GM19395 (cell line): ENCODE data around the gene OR2AT4.
"Not testable (repeated sequence)": the region's sequence is repeated elsewhere in the genome, so short reads cannot be mapped to it uniquely, and the experiment has no call there.

Experiments
- ATAC-seq: cut with Tn5 transposase; IDR thresholded peaks from one replicate; pipeline ENCODE4 v1.9.1; 2021; ENCODE audit warnings: mild to moderate bottlenecking, moderate library complexity; ENCODE audit not compliant: unreplicated experiment

Gene OR2AT4

DNA sequence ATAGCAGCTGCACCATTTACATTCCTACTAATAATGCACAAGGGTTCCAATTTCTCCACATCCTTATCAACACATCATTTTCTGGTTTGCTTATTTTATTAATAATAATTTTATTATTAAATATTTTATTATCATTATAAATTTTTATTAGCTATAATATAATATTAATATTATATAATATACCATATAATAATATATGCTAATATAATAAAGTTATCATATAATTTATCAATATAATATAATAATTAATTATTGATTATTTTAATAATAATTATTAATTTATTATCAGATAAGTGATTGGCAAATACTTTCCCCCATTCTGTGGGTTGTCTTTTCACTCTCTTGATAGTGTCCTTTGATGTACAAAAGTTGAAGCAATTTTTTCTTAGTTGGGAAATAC lies 27.7 kb downstream of the OR2AT4 start:
- ATAC-seq = no peak

DNA sequence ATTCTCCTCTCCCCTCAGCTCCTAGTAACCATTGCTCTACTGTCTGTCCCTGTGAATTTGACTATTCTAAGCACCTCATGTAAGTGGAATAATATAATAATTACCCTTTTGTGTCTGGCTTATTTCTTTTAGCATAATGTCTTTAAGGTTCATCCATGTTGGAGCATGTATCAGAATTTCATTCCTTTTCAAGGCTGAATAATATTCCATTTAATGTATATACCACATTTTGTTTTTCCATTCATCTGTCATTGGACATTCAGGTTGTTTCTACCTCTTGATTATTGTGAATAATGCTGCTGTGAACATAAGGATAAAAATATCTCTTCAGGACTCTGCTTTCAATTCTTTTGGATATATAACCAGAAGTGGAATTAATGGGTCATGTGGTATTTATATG lies 28.1 kb downstream of the OR2AT4 start:
- ATAC-seq = no peak

DNA sequence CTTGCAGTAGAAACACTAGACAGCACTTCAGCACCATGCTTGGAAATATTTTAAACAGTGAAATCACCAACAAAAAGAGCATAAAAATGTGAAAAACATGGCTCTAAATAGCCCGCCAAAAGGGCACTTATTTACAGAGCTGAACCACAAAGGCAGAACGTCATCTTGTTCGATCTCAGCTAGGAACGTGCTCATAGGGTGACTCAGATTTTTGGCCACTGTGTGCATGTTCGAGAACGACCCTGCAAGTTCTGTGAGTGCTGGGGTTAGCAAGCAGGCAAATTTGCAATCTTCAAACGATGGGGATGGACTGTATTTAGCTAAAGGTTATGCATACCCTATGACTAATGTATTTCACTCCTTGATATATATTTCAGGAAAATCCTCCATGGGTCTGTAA lies 30.6 kb downstream of the OR2AT4 start:
- ATAC-seq = no peak

DNA sequence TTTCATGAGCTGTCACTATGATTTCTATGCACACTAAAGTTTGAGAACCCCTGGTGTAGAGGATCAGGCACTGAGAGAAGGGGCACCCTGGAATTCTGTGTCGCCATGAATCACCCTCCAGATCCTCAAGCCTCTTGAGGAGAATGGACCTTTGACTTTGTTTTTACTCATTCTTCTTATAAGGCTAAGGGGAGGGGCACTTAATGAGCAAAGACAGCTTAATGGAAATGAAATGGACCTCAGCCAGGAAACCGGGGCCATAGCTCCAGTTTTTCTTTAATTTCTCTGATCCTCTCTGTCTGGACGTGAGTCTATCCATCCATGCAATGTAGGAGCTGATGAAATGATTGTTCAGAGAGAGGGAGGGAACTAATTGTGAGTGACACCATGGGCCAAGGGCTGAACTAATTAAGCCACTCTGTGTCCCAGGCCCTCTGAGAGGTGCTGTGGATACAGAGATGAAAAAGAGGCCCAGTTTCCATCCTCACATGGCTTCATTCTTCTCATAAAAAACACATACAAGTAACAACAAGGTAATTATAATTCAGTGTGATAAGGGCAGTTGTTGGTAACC lies 32.8 kb downstream of the OR2AT4 start:
- ATAC-seq = no peak

DNA sequence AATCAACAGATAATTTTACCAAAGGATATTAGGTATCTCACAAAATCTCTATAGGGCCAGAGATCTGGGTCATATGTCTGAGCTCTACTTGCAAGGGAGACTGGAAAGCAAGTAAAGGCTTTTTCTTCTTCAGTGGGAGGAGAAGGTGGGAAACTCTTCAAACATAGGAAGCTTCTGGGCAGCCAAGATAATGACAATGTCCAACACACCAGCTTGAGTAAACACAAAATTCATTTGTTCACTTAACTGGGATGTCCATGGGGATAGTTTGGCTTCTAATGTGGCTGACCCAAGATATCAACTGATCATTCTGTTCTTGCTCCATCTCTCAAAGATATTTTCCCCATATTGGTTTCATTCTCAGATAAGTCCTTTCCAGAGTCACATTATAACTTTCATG lies 37.4 kb downstream of the OR2AT4 start:
- no peak for ATAC-seq

DNA sequence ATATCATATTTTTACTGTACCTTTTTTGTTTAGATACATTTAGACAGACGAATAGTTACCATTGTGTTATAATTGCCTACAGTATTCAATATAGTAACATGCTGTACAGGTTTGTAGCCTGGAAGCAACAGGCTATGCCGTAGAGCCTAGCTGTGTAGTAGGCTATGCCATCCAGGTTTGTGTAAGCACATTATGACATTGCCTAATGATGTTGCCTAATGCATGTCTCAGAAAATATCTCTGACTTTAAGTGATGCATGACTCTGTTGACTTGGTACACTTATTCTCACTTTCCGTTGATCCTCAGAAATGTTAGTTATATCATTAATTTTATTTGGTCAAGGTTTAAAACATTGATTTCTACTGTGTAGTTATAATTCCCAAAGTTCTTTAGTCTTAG lies 39.9 kb downstream of the OR2AT4 start:
- no peak for ATAC-seq

DNA sequence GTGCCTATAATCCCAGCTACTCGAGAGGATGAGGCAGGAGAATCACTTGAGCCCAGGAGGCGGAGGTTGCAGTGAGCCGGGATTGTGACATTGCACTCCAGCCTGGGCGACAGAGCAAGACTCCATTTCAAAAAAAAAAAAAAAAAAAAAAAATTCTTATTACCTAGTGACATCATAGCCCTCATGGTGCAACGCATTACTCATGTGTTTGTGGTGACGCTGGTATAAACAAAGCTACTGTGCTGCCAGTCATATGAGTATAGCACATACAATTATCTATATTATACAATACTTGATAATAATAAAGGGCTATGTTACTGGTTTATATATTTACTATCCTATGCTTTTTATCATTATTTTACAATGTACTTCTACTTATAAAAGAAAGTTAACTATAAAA lies 41.2 kb downstream of the OR2AT4 start:
- no peak for ATAC-seq

DNA sequence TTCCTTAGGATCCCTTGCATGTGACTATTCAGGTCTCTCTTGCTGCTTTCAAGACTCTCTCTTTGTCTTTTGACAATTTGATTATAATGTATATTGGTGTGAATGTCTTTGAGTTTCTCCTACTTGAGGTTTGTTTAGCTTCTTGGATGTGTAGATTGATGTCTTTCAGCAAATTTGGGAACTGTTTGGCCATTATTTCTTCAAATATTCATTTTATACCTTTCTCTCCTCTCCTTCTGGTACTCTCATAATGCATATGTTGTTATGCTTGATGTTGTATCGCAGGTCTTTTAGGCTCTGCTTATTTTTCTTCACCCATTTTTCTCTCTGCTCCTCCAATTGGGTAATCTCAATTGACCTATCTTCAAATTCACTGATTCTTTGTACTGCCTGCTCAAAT lies 44.2 kb downstream of the OR2AT4 start:
- ATAC-seq = no peak

DNA sequence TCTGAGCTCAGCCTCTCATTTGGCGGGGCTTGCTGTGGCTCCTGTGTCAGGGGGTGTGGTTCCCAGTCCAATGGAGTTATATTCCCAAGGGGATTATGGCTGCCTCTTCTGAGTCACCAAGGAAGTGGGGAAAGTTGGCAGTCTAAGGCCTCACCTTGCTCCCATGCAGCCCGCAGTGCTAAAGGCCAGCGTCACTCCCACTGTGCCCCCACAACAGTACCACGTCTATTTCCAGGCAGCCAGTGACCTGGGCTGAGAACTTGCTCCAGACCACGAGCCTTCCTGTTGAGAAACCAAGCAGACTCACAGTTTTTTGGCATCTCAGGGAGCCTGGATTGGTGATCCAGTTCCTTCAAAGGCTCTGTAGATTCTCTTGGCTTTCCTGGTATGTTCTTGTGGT lies 45.6 kb downstream of the OR2AT4 start:
- no peak for ATAC-seq

DNA sequence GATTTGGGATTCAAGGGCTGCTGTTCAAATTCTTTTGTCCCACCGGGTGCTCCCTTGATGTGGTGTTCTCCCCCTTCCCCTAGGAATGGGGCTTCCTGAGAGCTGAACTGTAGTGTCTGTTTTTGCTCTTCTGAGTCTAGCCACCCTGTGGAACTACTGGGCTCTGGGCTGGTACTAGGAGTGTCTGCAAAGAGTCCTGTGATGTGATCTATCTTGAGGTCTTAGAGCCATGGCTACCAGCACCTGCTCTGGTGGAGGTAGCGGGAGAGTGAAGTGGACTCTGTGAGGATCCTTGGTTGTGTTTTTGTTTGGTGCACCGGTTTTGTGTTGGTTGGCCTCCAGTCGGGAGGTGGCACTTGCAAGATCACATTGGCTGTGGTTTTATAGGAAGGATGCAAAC lies 46.2 kb downstream of the OR2AT4 start:
- ATAC-seq = no peak

DNA sequence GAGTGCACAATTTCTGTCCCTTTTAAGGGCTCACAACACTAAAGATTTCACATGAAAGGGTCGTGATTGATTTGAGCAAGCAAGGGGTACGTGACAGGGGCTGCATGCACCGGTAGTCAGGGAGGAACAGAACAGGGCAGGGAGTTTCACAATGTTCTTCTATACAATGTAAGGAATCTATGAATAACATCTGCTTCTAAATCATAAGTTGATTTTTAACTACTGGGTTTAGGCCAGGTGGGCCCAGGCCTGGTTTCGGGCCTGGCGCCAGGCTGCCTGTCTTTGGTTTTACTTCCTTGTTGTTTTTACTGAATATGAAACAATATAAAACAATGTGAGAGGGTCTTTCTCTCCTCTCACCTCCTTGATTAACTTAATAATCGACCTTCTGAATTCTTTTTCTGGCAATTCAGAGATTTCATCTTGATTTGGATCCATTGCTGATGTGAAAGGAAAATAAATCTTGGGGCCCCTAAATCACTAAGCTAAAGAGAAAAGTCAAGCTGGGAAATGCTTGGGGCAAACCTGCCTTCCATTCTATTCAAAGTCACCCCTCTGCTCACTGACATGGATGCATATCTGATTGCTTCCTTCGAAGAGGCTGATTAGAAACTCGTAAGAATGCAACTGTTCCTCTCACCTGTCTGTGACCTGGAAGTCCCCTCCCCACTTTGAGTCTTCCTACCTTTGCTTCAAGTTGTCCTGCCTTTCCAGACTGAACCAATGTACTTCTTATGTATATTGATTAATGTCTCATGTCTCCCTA lies 47.0 kb downstream of the OR2AT4 start:
- ATAC-seq = not testable (repeated sequence)

DNA sequence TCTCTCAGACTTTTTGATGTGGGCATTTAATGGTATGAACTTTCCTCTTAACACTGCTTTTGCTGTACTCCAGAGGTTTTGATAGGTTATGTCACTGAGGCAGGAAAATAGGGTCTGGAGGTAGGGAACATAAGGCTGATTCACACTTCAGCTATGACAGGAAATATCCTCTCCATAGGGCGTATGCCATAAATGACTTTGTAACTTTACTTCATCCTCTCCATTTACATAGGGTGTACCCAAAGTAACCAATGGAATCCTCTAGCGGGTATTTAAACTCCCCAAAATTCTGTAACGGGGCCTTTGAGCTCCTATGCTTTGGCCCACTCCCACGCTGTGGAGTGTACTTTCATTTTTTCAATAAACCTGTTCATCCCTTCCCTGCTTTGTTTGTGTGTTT lies 49.5 kb downstream of the OR2AT4 start:
- ATAC-seq = no peak

DNA sequence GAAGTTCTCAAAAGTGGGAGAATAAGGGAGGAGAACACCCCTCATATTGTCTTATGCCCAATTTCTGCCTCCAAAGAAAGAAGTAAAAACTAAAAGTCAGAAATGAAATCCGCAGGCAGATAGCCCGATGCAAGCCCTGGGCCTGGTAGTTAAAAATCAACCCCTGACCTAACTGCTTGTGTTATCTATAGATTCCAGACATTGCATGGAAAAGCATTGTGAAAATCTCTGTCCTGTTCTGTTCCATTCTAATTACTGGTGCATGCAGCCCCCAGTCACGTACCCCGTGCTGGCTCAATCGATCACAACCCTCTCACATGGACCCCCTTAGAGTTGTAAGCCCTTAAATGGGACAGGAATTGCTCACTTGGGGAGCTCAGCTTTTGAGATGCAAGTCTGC lies 50.0 kb downstream of the OR2AT4 start:
- ATAC-seq = not testable (repeated sequence)

DNA sequence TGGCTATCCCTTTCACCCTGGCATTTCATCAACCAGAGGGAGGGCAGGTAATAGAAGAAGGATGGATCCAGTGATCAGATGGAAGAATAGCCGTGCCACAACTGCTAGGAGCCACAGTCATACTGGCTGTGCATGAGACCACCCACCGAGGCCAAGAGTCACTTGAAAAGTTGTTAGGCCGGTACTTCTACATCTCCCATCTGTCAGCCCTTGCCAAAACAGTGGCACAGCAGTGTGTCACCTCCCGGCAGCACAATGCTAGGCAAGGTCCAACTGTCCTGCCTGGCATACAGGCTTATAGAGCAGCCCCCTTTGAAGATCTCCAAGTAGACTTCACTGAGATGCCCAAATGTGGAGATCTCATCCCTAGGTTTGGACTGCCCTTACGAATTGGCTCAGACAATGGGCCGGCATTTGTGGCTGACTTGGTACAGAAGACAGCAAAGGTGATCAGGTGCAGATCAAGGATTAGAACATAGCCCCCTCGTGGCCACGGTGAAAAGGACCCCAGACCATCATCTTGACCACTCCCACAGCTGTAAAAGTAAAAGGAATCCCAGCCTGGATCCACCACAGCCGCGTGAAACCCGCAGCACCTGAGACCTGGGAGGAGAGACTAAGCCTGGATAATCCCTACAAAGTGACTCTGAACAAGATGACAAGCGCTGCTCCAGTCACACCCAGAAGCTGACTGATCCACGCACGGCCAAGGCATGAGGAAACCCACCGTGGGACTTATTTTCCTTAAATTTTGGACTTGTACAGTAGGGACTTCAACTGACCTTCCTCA lies 52.1 kb downstream of the OR2AT4 start:
- not testable (repeated sequence) for ATAC-seq

DNA sequence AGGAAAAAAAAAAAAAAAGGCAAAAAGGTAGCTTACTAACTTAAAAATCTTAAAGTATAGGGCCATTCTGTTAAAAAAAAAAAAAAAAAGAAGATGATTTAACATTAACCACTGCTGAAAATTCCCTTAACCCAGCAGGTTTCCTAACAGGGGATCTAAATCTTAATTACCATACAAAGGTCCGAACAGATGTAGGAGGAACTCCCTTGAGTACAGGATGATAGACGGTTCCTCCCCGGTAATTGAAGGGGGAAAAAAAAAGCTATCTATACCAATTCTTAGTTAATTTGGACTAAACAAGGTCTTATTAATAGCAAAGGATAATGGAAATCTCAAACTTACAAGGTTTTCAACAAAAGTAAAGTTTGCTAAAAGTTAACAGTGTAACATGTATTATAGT lies 54.9 kb downstream of the OR2AT4 start:
- ATAC-seq = not testable (repeated sequence)

DNA sequence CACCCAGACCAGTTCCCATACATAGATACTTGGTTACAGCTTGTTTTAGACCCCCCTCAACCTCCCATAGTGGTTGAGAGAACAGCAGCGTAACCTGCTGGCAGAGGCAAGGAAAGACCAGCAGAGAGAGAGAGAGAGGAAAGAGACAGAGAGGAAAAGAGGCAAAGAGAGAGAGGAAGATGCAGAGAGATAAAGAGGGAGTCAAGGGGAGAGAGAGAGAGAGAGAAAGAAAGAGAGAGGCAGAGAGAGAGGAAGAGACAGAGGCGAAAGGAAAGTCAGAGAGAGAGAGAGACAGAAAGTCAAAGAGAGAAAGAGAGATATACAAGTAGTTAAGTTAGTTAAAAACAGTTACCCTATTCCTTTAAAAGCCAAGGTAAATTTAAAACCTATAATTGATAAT lies 55.4 kb downstream of the OR2AT4 start:
- no peak for ATAC-seq

DNA sequence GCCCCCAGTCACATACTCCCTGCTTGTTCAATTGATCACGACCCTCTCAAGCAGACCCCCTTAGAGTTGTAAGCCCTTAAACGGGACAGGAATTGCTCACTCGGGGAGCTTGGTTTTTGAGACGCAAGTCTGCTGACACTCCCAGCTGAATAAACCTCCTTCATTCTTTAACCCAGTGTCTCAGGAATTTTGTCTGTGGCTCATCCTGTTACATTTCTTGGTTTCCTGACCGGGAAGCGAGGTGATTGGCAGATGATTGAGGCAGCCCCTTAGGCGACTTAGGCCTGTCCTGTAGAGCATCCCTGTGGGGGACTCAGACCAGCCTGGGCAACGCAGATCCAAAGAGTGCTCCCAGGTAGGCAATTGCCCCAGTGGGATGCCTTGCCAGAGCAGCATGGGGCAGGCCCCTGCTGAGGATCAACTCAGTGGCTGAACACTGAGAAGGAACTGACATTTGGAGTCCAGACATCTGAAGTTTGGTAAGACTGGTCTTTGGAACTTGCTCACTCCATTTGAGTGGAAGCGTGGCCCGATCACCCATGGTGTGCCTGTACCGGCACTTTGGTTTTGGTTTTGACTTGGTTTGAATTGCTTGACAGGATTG lies 56.4 kb downstream of the OR2AT4 start:
- no peak for ATAC-seq

DNA sequence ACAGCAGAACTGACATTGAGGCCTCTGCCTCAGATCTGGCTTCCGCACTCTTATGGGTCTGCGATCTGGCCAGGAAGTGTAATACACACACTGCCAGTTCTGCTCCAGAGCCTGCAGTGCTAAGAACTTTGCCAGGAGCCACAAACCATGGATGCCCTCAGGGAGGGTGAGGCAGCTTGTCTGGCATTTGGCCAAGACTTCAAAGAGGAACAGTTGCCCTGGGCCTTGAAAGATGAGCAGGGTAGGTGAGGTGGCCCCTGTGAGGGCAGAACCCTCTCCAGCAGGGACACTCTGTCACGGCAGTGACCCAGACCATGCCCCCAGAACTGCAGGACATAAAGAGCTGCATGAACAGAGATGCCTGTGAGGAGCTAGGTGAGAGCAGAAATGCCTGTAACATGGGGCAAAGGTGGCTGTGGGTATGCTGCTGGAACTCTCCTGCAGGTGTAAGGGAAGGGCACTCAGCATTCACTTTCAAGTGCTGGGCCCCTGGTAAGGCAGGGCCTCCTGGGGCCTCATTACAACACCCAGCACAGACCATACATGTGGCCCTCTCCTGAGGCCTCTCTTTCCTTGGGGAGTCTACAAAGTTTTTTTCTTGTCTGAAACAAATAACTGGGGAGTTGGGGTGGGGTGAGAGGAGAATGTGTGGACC lies 60.6 kb downstream of the OR2AT4 start:
- no peak for ATAC-seq

DNA sequence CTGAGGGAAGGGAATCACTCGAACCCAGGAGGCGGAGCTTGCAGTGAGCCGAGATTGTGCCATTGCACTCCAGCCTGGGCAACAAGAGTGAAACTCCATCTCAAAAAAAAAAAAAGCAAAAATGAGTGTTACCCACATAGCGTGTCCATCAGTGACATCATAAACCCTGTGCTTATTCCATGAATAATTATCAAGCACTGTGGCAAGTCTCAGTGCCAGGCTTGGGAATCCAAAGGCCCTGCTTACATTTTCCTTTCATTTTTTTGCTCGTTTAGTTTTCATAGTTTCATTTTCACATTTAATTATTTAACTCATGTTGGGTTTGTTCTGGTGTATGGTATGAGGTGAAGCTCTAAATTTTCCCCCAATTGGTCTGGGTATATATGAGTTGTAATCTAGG lies 61.4 kb downstream of the OR2AT4 start:
- no peak for ATAC-seq

DNA sequence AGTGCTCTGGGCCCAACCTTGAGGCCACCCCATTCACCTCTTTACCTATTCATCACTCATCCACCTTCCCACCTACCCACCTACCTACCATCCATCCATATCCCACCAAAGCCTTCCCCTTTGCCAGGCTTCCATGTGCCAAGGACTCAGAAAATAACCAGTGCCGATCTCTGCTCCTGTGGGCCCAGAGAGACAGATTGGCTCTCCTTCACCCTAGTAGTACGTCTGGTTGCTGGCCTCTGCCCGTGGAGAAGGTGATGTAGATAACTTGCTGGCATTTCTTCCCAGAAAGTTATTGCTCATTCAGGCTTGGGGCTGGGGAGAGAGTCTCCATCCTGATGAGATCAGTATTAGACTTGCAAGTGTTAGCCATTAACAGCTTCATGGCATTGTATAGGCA lies 62.8 kb downstream of the OR2AT4 start:
- no peak for ATAC-seq

DNA sequence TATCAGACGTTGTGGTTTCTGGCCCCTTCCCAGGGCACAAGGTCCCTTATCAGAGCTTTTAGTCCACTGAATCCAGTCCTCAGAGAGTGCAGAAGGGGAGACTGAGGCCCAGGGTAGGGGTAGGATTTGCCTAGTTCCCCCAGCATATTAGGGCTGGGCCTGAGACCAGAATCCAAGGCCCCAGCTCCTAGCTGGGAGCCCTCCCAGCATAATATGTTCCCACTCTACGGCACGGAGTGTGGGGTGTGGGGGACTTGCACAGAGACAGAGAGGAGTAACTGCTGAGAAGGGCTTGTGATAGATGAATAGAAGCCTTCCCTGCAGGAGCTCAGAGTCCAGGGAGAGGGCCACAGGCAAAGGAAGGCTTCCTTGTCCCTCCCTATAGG lies 64.1 kb downstream of the OR2AT4 start:
- ATAC-seq = no peak
